Keratinocyte (primary cell): ENCODE measurements around the gene TMEM132D. TPM values are rescaled to one million over a fixed set of nuclear protein-coding genes. Genes with fewer than 3 reads are reported as not detected.

Experiments used
- DNase-seq: peaks from one replicate; pipeline ENCODE4 v3.0.0-alpha.2; 2011; ENCODE audit warnings: low read depth, missing footprints, low spot score
- FAIRE-seq: peaks from 2 replicates; lab custom pipeline; 2011; peaks lifted over from hg19 to GRCh38; lab: Jason Lieb, UNC
- H2AFZ ChIP-seq: 2 replicates; pipeline ENCODE4 v1.6.0; 2012; ENCODE audit warnings: low read length, control low read depth, inconsistent platforms; ENCODE audit not compliant: control insufficient read depth
- H3K27ac ChIP-seq: 2 replicates; pipeline ENCODE4 v1.5.1; 2011; ENCODE audit warnings: low read length; ENCODE audit not compliant: control insufficient read depth, insufficient read depth
- H3K27me3 ChIP-seq: 3 replicates; pipeline ENCODE4 v1.6.0; 2011; ENCODE audit warnings: low read length; ENCODE audit not compliant: control insufficient read depth, insufficient read depth; ENCODE audit errors: extremely low read depth
- H3K36me3 ChIP-seq, 2 experiments: 2 replicates in 1 of 2; 3 replicates in 1 of 2; pipeline ENCODE4 v1.5.1; 2011; ENCODE audit warnings: low read length in 2 of 2, mild to moderate bottlenecking in 1 of 2; ENCODE audit not compliant: control insufficient read depth in 2 of 2, insufficient read depth in 2 of 2; ENCODE audit errors: extremely low read depth in 1 of 2
- H3K4me1 ChIP-seq: 3 replicates; pipeline ENCODE4 v1.5.1; 2011; ENCODE audit warnings: low read length; ENCODE audit not compliant: control insufficient read depth, insufficient read depth; ENCODE audit errors: extremely low read depth
- H3K4me2 ChIP-seq: 3 replicates; pipeline ENCODE4 v1.6.0; 2011; ENCODE audit warnings: low read depth, low read length; ENCODE audit not compliant: control insufficient read depth, insufficient read depth; ENCODE audit errors: extremely low read depth
- H3K4me3 ChIP-seq, 3 experiments: fragments of 200-600 bp in 1 of 3; sonication (generic) in 1 of 3; 2 replicates in 2 of 3; 3 replicates in 1 of 3; pipeline ENCODE4 v1.5.1; 2011 to 2016; ENCODE audit warnings: low read length in 3 of 3, mild to moderate bottlenecking in 3 of 3, control low read depth in 2 of 3, inconsistent platforms in 1 of 3, low read depth in 1 of 3, mixed read lengths in 1 of 3, mixed run types in 1 of 3, moderate library complexity in 1 of 3; ENCODE audit not compliant: control insufficient read depth in 2 of 3, insufficient read depth in 2 of 3; ENCODE audit errors: extremely low read depth in 1 of 3
- H3K79me2 ChIP-seq: 2 replicates; pipeline ENCODE4 v1.6.0; 2012; ENCODE audit warnings: low read length; ENCODE audit not compliant: control insufficient read depth, insufficient read depth
- H3K9ac ChIP-seq: 3 replicates; pipeline ENCODE4 v1.6.0; 2011; ENCODE audit warnings: low read length; ENCODE audit not compliant: control insufficient read depth, insufficient read depth; ENCODE audit errors: extremely low read depth
- H3K9me1 ChIP-seq: 3 replicates; pipeline ENCODE4 v1.6.0; 2011; ENCODE audit warnings: low read length; ENCODE audit not compliant: control insufficient read depth, insufficient read depth; ENCODE audit errors: extremely low read depth
- H3K9me3 ChIP-seq: 2 replicates; pipeline ENCODE4 v1.5.1; 2012; ENCODE audit warnings: low read depth, low read length; ENCODE audit not compliant: control insufficient read depth
- H4K20me1 ChIP-seq: 3 replicates; pipeline ENCODE4 v1.6.0; 2011; ENCODE audit warnings: low read length; ENCODE audit not compliant: control insufficient read depth, insufficient read depth; ENCODE audit errors: extremely low read depth
- CTCF ChIP-seq, 3 experiments: IDR thresholded peaks in 1 of 3; conservative IDR thresholded peaks in 1 of 3; optimal IDR thresholded peaks in 1 of 3; 2 replicates in 2 of 3; 3 replicates in 1 of 3; pipeline versions ENCODE3 to v1.5.1; 2011; ENCODE audit warnings: low read length in 3 of 3, mild to moderate bottlenecking in 3 of 3, moderate library complexity in 2 of 3, control low read depth in 1 of 3, inconsistent platforms in 1 of 3; ENCODE audit not compliant: insufficient read depth in 2 of 3; ENCODE audit errors: extremely low read depth in 1 of 3
- EZH2 ChIP-seq: IDR thresholded peaks from one replicate; pipeline ENCODE4 v1.6.1; 2012; ENCODE audit warnings: inconsistent platforms, mild to moderate bottlenecking, low read length, moderate library complexity
- dilution Hi-C: fragments of 300-500 bp; cut with MboI; formaldehyde crosslinking; loops from one replicate; pipeline ENCODE4 v1.7.0; 2020; ENCODE audit warnings: low sequenced_read_pairs; ENCODE audit not compliant: extremely low pct_ligation_motif_present
- polyA plus RNA-seq, 5 experiments: library from polyadenylated mRNA; depleted of rRNA in 3 of 5; stranded (reverse) in 3 of 5; stranded (forward) in 1 of 5; unstranded in 1 of 5; fragments of >200 nt; gene quantifications; 1 replicate in 1 of 5; 2 replicates in 3 of 5; 3 replicates in 1 of 5; pipeline versions ENCODE4 v1.2.1 to v1.2.3, GENCODE V29; 2011 to 2012; ENCODE audit warnings: missing spikeins in 2 of 5, low read depth in 1 of 5, low replicate concordance in 1 of 5

TMEM132D gene
- polyA plus RNA-seq, 1 donor (not counting 4 experiments of a cell fraction or from before 2014, with no cell fraction given), result not detected

GRCh38 chr12:129481921-129482320 lies 421.9 kb downstream of the TMEM132D start:
- dilution Hi-C loops, result no loop called here
- Histone ChIP-seq H3K9ac (no peak overlapping the region), H3K9me1 (no peaks in the 10 kb centered on the region), H3K27me3 (no peaks in the 10 kb centered on the region), H3K9me3 (peaks cover 7% of the 10 kb centered on the region), H3K4me1 (no peaks in the 10 kb centered on the region), H3K4me2 (no peak overlapping the region), H3K79me2 (no peaks in the 10 kb centered on the region), H3K27ac (no peak overlapping the region), H2AFZ (no peak overlapping the region), H3K4me3 (no peak overlapping the region), H3K36me3 (no peaks in the 10 kb centered on the region), H4K20me1 (no peaks in the 10 kb centered on the region)
- FAIRE-seq (no peak), DNase-seq (no peak)
- TF ChIP-seq CTCF (optimal IDR thresholded peaks at IDR 0.05 in 1 of 3, IDR thresholded peaks at IDR 0.05 in 1 of 3, conservative IDR thresholded peaks at IDR 0.05 in 1 of 3; ENCODE audit: extremely low read depth in 1 of 3, insufficient read depth in 2 of 3, low read length in 3 of 3) (no peak), EZH2 (no peak)

DNA sequence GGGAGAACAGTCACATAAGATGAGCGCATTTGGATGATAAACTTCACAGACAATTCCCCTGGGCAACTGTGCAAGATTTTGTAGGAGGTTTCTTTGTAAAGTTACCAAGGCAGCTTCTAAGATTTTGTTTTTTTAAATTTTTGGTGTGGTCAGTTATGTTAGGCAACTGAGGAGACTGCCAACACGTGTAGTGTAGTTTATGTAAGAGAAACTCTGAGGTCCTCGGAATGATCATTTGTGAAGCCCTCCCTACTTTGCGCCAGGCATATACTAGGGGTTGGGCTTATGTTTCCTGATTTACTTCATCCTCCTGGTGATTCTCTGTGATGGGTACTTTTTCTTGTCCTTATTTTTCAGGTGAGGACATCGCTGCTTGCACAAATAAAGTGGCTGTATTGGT lies 433.6 kb downstream of the TMEM132D start:
- H3K79me2 ChIP-seq, result no peaks in the 10 kb centered on the region
- FAIRE-seq (no peak), DNase-seq (no peak)
- no peaks in the 10 kb centered on the region for H3K4me1 ChIP-seq
- H3K9ac ChIP-seq, result no peak overlapping the region
- H3K4me3 ChIP-seq, result no peak overlapping the region
- TF ChIP-seq EZH2 (no peak), CTCF (optimal IDR thresholded peaks at IDR 0.05 in 1 of 3, IDR thresholded peaks at IDR 0.05 in 1 of 3, conservative IDR thresholded peaks at IDR 0.05 in 1 of 3; ENCODE audit: extremely low read depth in 1 of 3, insufficient read depth in 2 of 3, low read length in 3 of 3) (no peak)
- no peaks in the 10 kb centered on the region for H3K27me3 ChIP-seq
- dilution Hi-C loops, result no loop called here
- H4K20me1 ChIP-seq, result no peaks in the 10 kb centered on the region
- H3K4me2 ChIP-seq, result no peak overlapping the region
- H3K36me3 ChIP-seq, result no peaks in the 10 kb centered on the region
- no peak overlapping the region for H3K27ac ChIP-seq
- no peak overlapping the region for H2AFZ ChIP-seq
- H3K9me1 ChIP-seq, result no peaks in the 10 kb centered on the region
- H3K9me3 ChIP-seq, result no peaks in the 10 kb centered on the region
